Lower lobe of right lung (tissue), 2 donors: Measurements from ENCODE around the gene CNOT8. TPM values are rescaled to one million over a fixed set of nuclear protein-coding genes. Genes with fewer than 3 reads are reported as not detected.
A peak's percentile ranks its signal among the peaks of the same experiment; 100 is the strongest.
"Not testable (repeated sequence)": the region's sequence is repeated elsewhere in the genome, so short reads cannot be mapped to it uniquely, and the experiment has no call there.

Experiments
- ATAC-seq, 2 donors: fragments of 200-7000 bp; cut with Tn5 transposase; one replicate each; pipeline ENCODE4 v1.9.1; 2020 to 2022; ENCODE audit warnings: mild to moderate bottlenecking in 2 of 2, moderate library complexity in 2 of 2
- DNase-seq: peaks from one replicate; pipeline ENCODE4 v3.0.0-alpha.2; 2020
- H3K27ac ChIP-seq: fragments of 200-600 bp; one replicate; pipeline ENCODE4 v1.8.0; 2022
- H3K27me3 ChIP-seq: fragments of 200-600 bp; one replicate; pipeline ENCODE4 v1.8.0; 2022; ENCODE audit warnings: low read depth
- H3K36me3 ChIP-seq: fragments of 200-600 bp; one replicate; pipeline ENCODE4 v1.8.0; 2022; ENCODE audit warnings: mild to moderate bottlenecking
- H3K4me1 ChIP-seq: fragments of 200-600 bp; one replicate; pipeline ENCODE4 v1.8.0; 2022
- H3K4me3 ChIP-seq: fragments of 200-600 bp; one replicate; pipeline ENCODE4 v1.8.0; 2022; ENCODE audit warnings: mild to moderate bottlenecking
- H3K9me3 ChIP-seq: fragments of 200-600 bp; one replicate; pipeline ENCODE4 v1.8.0; 2022
- CTCF ChIP-seq: fragments of 200-600 bp; IDR thresholded peaks from one replicate; pipeline ENCODE4 v1.8.0; 2022; ENCODE audit warnings: antibody characterized with exemption, mild to moderate bottlenecking
- intact Hi-C: fragments of 100-400 bp; cut with DNase I; formaldehyde crosslinking; loops from one replicate; pipeline ENCODE4 v1.11.0; 2022
- total RNA-seq: library from RNA; stranded (reverse); fragmentation: NEBNext Ultra II Directional; extraction: Animal tissue kit (Norgen Biotek cat#: 25700); gene quantifications from one replicate; pipeline ENCODE4 v1.2.1, GENCODE V29; 2021
- donor health status: DM: no; HTN: yes; CAD: no; lungs with severe emphysema.

CNOT8 gene
- total RNA-seq, 1 donor from 2014 or later: 106 TPM

- Histone ChIP-seq H3K36me3 (peaks cover 82% of the 10 kb centered on the region), H3K9me3 (no peaks in the 10 kb centered on the region), H3K27ac (no peak overlapping the region), H3K27me3 (no peaks in the 10 kb centered on the region), H3K4me1 (peaks cover 25% of the 10 kb centered on the region), H3K4me3 (peak overlapping the region; percentile 14)
- ATAC-seq (no peak), DNase-seq (no peak)
- intact Hi-C loops: no loop called here
- no peak for TF ChIP-seq CTCF
Measured at GRCh38 chr5:154898210-154898609, 39.8 kb downstream of the CNOT8 start.

GRCh38 chr5:154899151-154899816 lies 40.9 kb downstream of the CNOT8 start:
- Histone ChIP-seq H3K27me3 (no peaks in the 10 kb centered on the region), H3K4me1 (peaks cover 25% of the 10 kb centered on the region), H3K36me3 (peaks cover 82% of the 10 kb centered on the region), H3K27ac (peak overlapping the region; percentile 70), H3K4me3 (peak overlapping the region; percentile 17), H3K9me3 (no peaks in the 10 kb centered on the region)
- DNase-seq (peak; percentile 75), ATAC-seq (peak; percentile 85 to 87)
- intact Hi-C loops: no loop called here
- no peak for TF ChIP-seq CTCF

GRCh38 chr5:154900066-154900465 lies 41.6 kb downstream of the CNOT8 start:
- DNase-seq (no peak), ATAC-seq (no peak)
- Histone ChIP-seq H3K9me3 (no peaks in the 10 kb centered on the region), H3K36me3 (peaks cover 82% of the 10 kb centered on the region), H3K27me3 (no peaks in the 10 kb centered on the region), H3K4me1 (peaks cover 25% of the 10 kb centered on the region), H3K27ac (peak overlapping the region; percentile 70), H3K4me3 (no peak overlapping the region)
- intact Hi-C loops: no loop called here
- TF ChIP-seq CTCF: no peak

GRCh38 chr5:154901276-154901675 lies 42.8 kb downstream of the CNOT8 start:
- ATAC-seq: no peak
- no peak overlapping the region for H3K27ac ChIP-seq
- intact Hi-C loops: no loop called here
- H3K4me1 ChIP-seq: peaks cover 25% of the 10 kb centered on the region
- H3K9me3 ChIP-seq: no peaks in the 10 kb centered on the region
- H3K4me3 ChIP-seq: no peak overlapping the region
- no peak for TF ChIP-seq CTCF
- peaks cover 81% of the 10 kb centered on the region for H3K36me3 ChIP-seq
- DNase-seq: no peak
- H3K27me3 ChIP-seq: no peaks in the 10 kb centered on the region

- Histone ChIP-seq H3K4me1 (peaks cover 25% of the 10 kb centered on the region), H3K27ac (no peak overlapping the region), H3K27me3 (no peaks in the 10 kb centered on the region), H3K36me3 (peaks cover 81% of the 10 kb centered on the region), H3K4me3 (no peak overlapping the region), H3K9me3 (no peaks in the 10 kb centered on the region)
- ATAC-seq (no peak), DNase-seq (no peak)
- intact Hi-C loops: no loop called here
- no peak for TF ChIP-seq CTCF
Measured at GRCh38 chr5:154901913-154902312, 43.5 kb downstream of the CNOT8 start.

GRCh38 chr5:154905601-154906000 lies 47.2 kb downstream of the CNOT8 start:
- ATAC-seq: not testable (repeated sequence)

More at GRCh38 chr5:154905601-154906000, 47.2 kb downstream of the CNOT8 start:
- H3K27ac ChIP-seq, H3K27me3 ChIP-seq, DNase-seq, H3K4me1 ChIP-seq, intact Hi-C loops, H3K4me3 ChIP-seq, H3K9me3 ChIP-seq: not testable (repeated sequence)
- H3K36me3 ChIP-seq: peaks cover 96% of the 10 kb centered on the region
